Testis (tissue), 3 donors: Measurements from ENCODE around the gene NFIX. TPM values are rescaled to one million over a fixed set of nuclear protein-coding genes. Genes with fewer than 3 reads are reported as not detected.
A peak's percentile ranks its signal among the peaks of the same experiment; 100 is the strongest.

Experiments
- DNase-seq: peaks from one replicate; pipeline ENCODE4 v3.0.0-alpha.2; 2019
- H3K27ac ChIP-seq, 2 donors: fragments of 200-600 bp; sonication (generic); one replicate each; pipeline ENCODE4 v1.5.1; 2019
- H3K27me3 ChIP-seq: fragments of 200-600 bp; sonication (generic); one replicate; pipeline ENCODE4 v1.5.1; 2019
- H3K36me3 ChIP-seq: fragments of 200-600 bp; sonication (generic); one replicate; pipeline ENCODE4 v1.5.1; 2017; ENCODE audit warnings: low read depth; ENCODE audit errors: missing control alignments
- H3K4me1 ChIP-seq: fragments of 200-600 bp; sonication (generic); one replicate; pipeline ENCODE4 v1.5.1; 2019
- H3K4me3 ChIP-seq, 2 donors: fragments of 200-600 bp; sonication (generic); one replicate each; pipeline ENCODE4 v1.5.1; 2017 to 2019
- H3K9me3 ChIP-seq: fragments of 200-600 bp; sonication (generic); one replicate; pipeline ENCODE4 v1.5.1; 2017
- POLR2A ChIP-seq: fragments of 450-650 bp; IDR thresholded peaks from one replicate; pipeline ENCODE4 v1.6.1; 2017; ENCODE audit warnings: antibody characterized with exemption, mild to moderate bottlenecking, moderate library complexity
- WGBS, 2 donors: methylation state at CpG; one replicate each; pipeline ENCODE4 v1.1.5; 2018; 5-methylcytosine and 5-hydroxymethylcytosine counted together
- intact Hi-C: fragments of 100-400 bp; cut with DNase I; formaldehyde crosslinking; loops from one replicate; pipeline ENCODE4 v1.15.1; 2023; ENCODE audit warnings: low total_unique reads
- polyA plus RNA-seq: library from polyadenylated mRNA; stranded (reverse); fragments of 350-450 nt; fragmentation: Illumina TruSeq; extraction: RNeasy Lipid Tissue Mini Kit (QIAGEN cat#74804); gene quantifications from one replicate; pipeline ENCODE4 v1.2.3, GENCODE V29; 2014; ENCODE audit warnings: low read depth, low replicate concordance; ENCODE audit not compliant: insufficient read depth
- total RNA-seq, 2 donors: library from RNA; depleted of rRNA; stranded (reverse); fragments of >200 nt; gene quantifications; one replicate each; pipeline ENCODE4 v1.2.3, GENCODE V29; 2016
- TF ChIP-seq, protein P1 (sequence below), 3 experiments: fragments of 450-650 bp in 2 of 3; fragments of 200-600 bp in 1 of 3; sonication (generic) in 1 of 3; IDR thresholded peaks; one replicate each; pipeline ENCODE4 v1.5.1; 2016 to 2019; ENCODE audit warnings: antibody characterized with exemption in 3 of 3, mild to moderate bottlenecking in 2 of 3, moderate library complexity in 1 of 3

Gene NFIX
- total and polyA plus RNA-seq, 3 donors from 2014 or later: 47.4 to 62.4 (median 51.7) TPM

- H3K4me1 ChIP-seq: peaks cover 58% of the 10 kb centered on the region
- H3K36me3 ChIP-seq: no peaks in the 10 kb centered on the region
- H3K9me3 ChIP-seq: no peaks in the 10 kb centered on the region
- intact Hi-C loops: no loop called here
- 67 to 75% methylated on average over 18 of the region's 18 CpGs for WGBS, 2 donors
- H3K4me3 ChIP-seq: no peak overlapping the region
- DNase-seq: no peak
- no peaks in the 10 kb centered on the region for H3K27me3 ChIP-seq
- no peak for TF ChIP-seq POLR2A
- TF ChIP-seq, protein P1, sequence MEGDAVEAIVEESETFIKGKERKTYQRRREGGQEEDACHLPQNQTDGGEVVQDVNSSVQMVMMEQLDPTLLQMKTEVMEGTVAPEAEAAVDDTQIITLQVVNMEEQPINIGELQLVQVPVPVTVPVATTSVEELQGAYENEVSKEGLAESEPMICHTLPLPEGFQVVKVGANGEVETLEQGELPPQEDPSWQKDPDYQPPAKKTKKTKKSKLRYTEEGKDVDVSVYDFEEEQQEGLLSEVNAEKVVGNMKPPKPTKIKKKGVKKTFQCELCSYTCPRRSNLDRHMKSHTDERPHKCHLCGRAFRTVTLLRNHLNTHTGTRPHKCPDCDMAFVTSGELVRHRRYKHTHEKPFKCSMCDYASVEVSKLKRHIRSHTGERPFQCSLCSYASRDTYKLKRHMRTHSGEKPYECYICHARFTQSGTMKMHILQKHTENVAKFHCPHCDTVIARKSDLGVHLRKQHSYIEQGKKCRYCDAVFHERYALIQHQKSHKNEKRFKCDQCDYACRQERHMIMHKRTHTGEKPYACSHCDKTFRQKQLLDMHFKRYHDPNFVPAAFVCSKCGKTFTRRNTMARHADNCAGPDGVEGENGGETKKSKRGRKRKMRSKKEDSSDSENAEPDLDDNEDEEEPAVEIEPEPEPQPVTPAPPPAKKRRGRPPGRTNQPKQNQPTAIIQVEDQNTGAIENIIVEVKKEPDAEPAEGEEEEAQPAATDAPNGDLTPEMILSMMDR (IDR thresholded peaks at IDR 0.05): no peak
- peak overlapping the region in 1 of 2 donors; percentile 21 for H3K27ac ChIP-seq
These were observed 41.2 kb downstream of the NFIX start for GRCh38 chr19:13036366-13036976.

- H3K27me3 ChIP-seq: no peaks in the 10 kb centered on the region
- H3K4me3 ChIP-seq: no peak overlapping the region
- WGBS, 2 donors: 61 to 63% methylated on average over 7 of the region's 7 CpGs
- peak overlapping the region; percentile 21 to 56 for H3K27ac ChIP-seq
- TF ChIP-seq, protein P1 (IDR thresholded peaks at IDR 0.05): no peak
- TF ChIP-seq POLR2A: no peak
- H3K36me3 ChIP-seq: no peaks in the 10 kb centered on the region
- H3K9me3 ChIP-seq: no peaks in the 10 kb centered on the region
- DNase-seq: no peak
- intact Hi-C loops: no loop called here
- H3K4me1 ChIP-seq: peaks cover 52% of the 10 kb centered on the region
These were observed 41.9 kb downstream of the NFIX start for GRCh38 chr19:13037161-13037560.

GRCh38 chr19:13037731-13038130, 42.5 kb downstream of the NFIX start:
- Histone ChIP-seq H3K9me3 (no peaks in the 10 kb centered on the region), H3K36me3 (no peaks in the 10 kb centered on the region), H3K4me3 (no peak overlapping the region), H3K27ac (peak overlapping the region in 1 of 2 donors; percentile 56), H3K4me1 (peaks cover 46% of the 10 kb centered on the region), H3K27me3 (no peaks in the 10 kb centered on the region)
- no peak for TF ChIP-seq POLR2A
- TF ChIP-seq, protein P1 (IDR thresholded peaks at IDR 0.05): no peak
- no peak for DNase-seq
- intact Hi-C loops: no loop called here
- 61 to 74% methylated on average over 7 of the region's 7 CpGs for WGBS, 2 donors

DNA sequence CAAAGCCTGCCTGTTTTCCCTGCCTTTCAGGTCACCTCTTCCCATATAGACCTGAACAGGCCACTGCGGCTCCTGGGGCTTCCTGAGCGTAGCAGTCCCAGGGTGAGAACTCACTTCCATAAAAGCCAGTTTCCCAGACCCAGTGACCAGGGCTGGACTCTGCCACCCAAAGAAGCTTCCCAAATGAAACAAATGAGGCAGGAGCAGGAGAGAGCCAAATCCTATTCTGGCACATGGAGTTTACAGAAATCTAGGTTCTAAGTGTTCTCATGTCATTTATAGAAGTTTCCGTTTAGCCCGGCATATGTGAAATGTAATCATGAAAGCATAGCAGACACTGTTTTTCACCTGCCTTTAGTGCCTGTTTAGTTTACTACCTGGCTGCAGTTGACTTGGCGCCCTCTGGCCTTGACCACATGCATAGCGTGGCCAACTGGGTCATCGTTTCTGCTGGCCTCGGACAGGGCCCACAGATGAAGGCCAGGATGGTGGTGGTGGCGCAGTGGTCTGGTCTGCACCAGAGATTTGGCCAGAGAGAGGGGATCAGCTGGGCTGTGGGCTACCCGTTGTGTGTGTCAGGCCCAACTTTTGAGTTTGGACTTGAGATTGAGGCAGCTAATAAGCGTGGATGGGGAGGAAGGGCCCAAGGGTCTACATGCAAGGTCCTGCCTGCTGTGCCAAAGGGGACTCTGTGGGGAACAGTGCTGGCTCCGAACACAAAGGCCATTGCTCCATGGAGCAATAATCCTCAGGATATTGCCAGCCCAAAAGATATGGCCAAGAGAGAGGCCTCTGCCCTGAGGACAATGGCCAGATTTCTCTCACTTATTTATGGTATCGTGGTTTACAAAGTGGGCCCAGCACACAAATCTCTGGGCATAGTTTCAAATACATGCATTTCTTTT, 43.3 kb downstream of the NFIX start:
- 72 to 78% methylated on average over 13 of the region's 13 CpGs for WGBS, 2 donors
- Histone ChIP-seq H3K9me3 (no peaks in the 10 kb centered on the region), H3K4me1 (peaks cover 41% of the 10 kb centered on the region), H3K27me3 (no peaks in the 10 kb centered on the region), H3K27ac (peak overlapping the region in 1 of 2 donors; percentile 24), H3K36me3 (no peaks in the 10 kb centered on the region), H3K4me3 (no peak overlapping the region)
- intact Hi-C loops: no loop called here
- no peak for DNase-seq
- TF ChIP-seq, protein P1 (IDR thresholded peaks at IDR 0.05): no peak
- no peak for TF ChIP-seq POLR2A
